ENCODE results near the gene PGBD5.

DNA sequence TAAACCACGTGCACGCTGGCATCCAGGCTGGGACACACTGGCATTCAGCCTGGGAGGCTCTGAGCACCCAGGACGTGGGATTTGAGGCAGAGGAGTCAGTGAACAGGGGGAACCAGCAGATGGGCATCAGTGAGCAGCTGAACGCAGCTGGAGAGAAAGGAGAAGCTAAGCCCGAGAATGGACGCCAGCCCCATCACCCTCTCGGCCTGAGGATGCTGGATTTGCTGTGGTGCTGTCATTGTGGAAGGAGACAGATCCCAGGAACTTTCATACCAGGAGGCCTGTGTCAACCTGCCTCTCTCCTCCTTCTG, 132.8 kb downstream of the PGBD5 start:
- no peak for TF ChIP-seq EZH2phosphoT487 (IDR thresholded peaks at IDR 0.05; ENCODE audit: borderline replicate concordance, low read depth)
- TF ChIP-seq EP300 (IDR thresholded peaks at IDR 0.05; ENCODE audit: borderline replicate concordance in 1 of 2, low read depth in 1 of 2, low read length in 1 of 2), result no peak
- TF ChIP-seq, protein P1, sequence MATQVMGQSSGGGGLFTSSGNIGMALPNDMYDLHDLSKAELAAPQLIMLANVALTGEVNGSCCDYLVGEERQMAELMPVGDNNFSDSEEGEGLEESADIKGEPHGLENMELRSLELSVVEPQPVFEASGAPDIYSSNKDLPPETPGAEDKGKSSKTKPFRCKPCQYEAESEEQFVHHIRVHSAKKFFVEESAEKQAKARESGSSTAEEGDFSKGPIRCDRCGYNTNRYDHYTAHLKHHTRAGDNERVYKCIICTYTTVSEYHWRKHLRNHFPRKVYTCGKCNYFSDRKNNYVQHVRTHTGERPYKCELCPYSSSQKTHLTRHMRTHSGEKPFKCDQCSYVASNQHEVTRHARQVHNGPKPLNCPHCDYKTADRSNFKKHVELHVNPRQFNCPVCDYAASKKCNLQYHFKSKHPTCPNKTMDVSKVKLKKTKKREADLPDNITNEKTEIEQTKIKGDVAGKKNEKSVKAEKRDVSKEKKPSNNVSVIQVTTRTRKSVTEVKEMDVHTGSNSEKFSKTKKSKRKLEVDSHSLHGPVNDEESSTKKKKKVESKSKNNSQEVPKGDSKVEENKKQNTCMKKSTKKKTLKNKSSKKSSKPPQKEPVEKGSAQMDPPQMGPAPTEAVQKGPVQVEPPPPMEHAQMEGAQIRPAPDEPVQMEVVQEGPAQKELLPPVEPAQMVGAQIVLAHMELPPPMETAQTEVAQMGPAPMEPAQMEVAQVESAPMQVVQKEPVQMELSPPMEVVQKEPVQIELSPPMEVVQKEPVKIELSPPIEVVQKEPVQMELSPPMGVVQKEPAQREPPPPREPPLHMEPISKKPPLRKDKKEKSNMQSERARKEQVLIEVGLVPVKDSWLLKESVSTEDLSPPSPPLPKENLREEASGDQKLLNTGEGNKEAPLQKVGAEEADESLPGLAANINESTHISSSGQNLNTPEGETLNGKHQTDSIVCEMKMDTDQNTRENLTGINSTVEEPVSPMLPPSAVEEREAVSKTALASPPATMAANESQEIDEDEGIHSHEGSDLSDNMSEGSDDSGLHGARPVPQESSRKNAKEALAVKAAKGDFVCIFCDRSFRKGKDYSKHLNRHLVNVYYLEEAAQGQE (IDR thresholded peaks at IDR 0.05; ENCODE audit: low read depth, low read length), result no peak
- TF ChIP-seq, protein P2, sequence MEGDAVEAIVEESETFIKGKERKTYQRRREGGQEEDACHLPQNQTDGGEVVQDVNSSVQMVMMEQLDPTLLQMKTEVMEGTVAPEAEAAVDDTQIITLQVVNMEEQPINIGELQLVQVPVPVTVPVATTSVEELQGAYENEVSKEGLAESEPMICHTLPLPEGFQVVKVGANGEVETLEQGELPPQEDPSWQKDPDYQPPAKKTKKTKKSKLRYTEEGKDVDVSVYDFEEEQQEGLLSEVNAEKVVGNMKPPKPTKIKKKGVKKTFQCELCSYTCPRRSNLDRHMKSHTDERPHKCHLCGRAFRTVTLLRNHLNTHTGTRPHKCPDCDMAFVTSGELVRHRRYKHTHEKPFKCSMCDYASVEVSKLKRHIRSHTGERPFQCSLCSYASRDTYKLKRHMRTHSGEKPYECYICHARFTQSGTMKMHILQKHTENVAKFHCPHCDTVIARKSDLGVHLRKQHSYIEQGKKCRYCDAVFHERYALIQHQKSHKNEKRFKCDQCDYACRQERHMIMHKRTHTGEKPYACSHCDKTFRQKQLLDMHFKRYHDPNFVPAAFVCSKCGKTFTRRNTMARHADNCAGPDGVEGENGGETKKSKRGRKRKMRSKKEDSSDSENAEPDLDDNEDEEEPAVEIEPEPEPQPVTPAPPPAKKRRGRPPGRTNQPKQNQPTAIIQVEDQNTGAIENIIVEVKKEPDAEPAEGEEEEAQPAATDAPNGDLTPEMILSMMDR (IDR thresholded peaks at IDR 0.05), result no peak

Measured in SK-N-SH (cell line).